Measurements from ENCODE around the gene PCP4L1.

GRCh38 chr1:161215076-161215475 lies 43.5 kb upstream of the PCP4L1 start, which contains the start of gene FCER1G:
- TF ChIP-seq CTCF (IDR thresholded peaks at IDR 0.05), result no peak
- TF ChIP-seq POLR2A (IDR thresholded peaks at IDR 0.05), result no peak
- TF ChIP-seq EP300 (IDR thresholded peaks at IDR 0.05), result no peak

All from ovary (tissue), 3 donors.